Stomach (tissue), 9 donors: ENCODE data around the gene GMDS. TPM values are rescaled to one million over a fixed set of nuclear protein-coding genes. Genes with fewer than 3 reads are reported as not detected.

Experiments
- DNase-seq, 2 donors: peaks; one replicate each; pipeline versions ENCODE4 v3.0.0 to v3.0.0-alpha.2; 2013 to 2019
- H3K27ac ChIP-seq, 5 donors: fragments of 200-600 bp in 4 of 5; sonication (generic) in 4 of 5; one replicate each; pipeline ENCODE4 v1.5.1; 2013 to 2019; ENCODE audit warnings: mild to moderate bottlenecking in 1 of 5, moderate library complexity in 1 of 5
- H3K27me3 ChIP-seq, 3 donors: fragments of 200-600 bp; sonication (generic); one replicate each; pipeline ENCODE4 v1.5.1; 2017 to 2019; ENCODE audit warnings: mixed run types in 1 of 3
- H3K36me3 ChIP-seq, 4 donors: fragments of 200-600 bp; sonication (generic); 1 replicate in 3 of 4; 2 replicates in 1 of 4; pipeline ENCODE4 v1.5.1; 2016 to 2019
- H3K4me1 ChIP-seq, 4 donors: fragments of 200-600 bp; sonication (generic); one replicate each; pipeline ENCODE4 v1.5.1; 2016 to 2019
- H3K4me3 ChIP-seq, 4 donors: fragments of 200-600 bp; sonication (generic) in 3 of 4; one replicate each; pipeline ENCODE4 v1.5.1; 2016 to 2019; ENCODE audit warnings: mild to moderate bottlenecking in 1 of 4
- H3K9me3 ChIP-seq, 4 donors: fragments of 200-600 bp; sonication (generic); one replicate each; pipeline ENCODE4 v1.5.1; 2016 to 2019
- CTCF ChIP-seq, 7 experiments: fragments of 450-650 bp in 4 of 7; fragments of 200-600 bp in 3 of 7; sonication (generic) in 3 of 7; IDR thresholded peaks; one replicate each; pipeline ENCODE4 v1.5.1; 2016 to 2019; ENCODE audit warnings: antibody characterized with exemption in 7 of 7, control low read depth in 2 of 7, mild to moderate bottlenecking in 1 of 7
- EP300 ChIP-seq: sonication (generic); formaldehyde crosslinking; IDR thresholded peaks from one replicate; pipeline ENCODE4 v1.6.1; 2017; ENCODE audit warnings: antibody characterized with exemption
- POLR2A ChIP-seq, 4 donors: fragments of 450-650 bp; IDR thresholded peaks; one replicate each; pipeline ENCODE4 v1.6.1; 2016; ENCODE audit warnings: antibody characterized with exemption in 4 of 4, control low read depth in 2 of 4, mild to moderate bottlenecking in 1 of 4, moderate library complexity in 1 of 4
- POLR2AphosphoS5 ChIP-seq, 3 donors: sonication (generic); formaldehyde crosslinking; IDR thresholded peaks; one replicate each; pipeline ENCODE4 v1.6.1; 2016; ENCODE audit warnings: antibody characterized with exemption in 3 of 3
- WGBS, 5 donors: extraction: QIAGEN DNeasy Blood & Tissue Kit in 3 of 5; methylation state at CpG; one replicate each; pipeline versions ENCODE4 v1.1.5 to v1.1.7; 2013 to 2018; 5-methylcytosine and 5-hydroxymethylcytosine counted together
- intact Hi-C: fragments of 100-400 bp; cut with DNase I; formaldehyde crosslinking; loops from one replicate; pipeline ENCODE4 v1.15.1; 2023; ENCODE audit warnings: low total_unique reads
- polyA plus RNA-seq, 3 donors: library from polyadenylated mRNA; stranded (reverse); fragments of 200-250 nt; gene quantifications; one replicate each; pipeline ENCODE4 v1.2.3, GENCODE V29; 2013
- total RNA-seq, 5 donors: library from RNA; depleted of rRNA; stranded (reverse); fragments of >200 nt; gene quantifications; one replicate each; pipeline versions ENCODE4 v1.1.0 to v1.2.3, GENCODE V29; 2014 to 2016
- donor health status: healthy with polysubstance abuse.
- donor health status: Bipolar disorder and iron deficiency.
- donor health status: healthy.

GMDS gene
- total and polyA plus RNA-seq, 8 donors = 83.7 to 262 (median 121) TPM

- Histone ChIP-seq H3K36me3 (peaks cover 0 to 2% (median 0%) of the 10 kb centered on the region in 4 donors), H3K27me3 (no peaks in the 10 kb centered on the region), H3K4me3 (no peak overlapping the region), H3K4me1 (peaks cover 11 to 35% (median 26%) of the 10 kb centered on the region in 4 donors), H3K9me3 (no peaks in the 10 kb centered on the region), H3K27ac (no peak overlapping the region)
- intact Hi-C loops = no loop called here
- no peak for DNase-seq
- TF ChIP-seq EP300 = no peak
- TF ChIP-seq POLR2A (IDR thresholded peaks at IDR 0.05) = no peak
- no peak for TF ChIP-seq CTCF (IDR thresholded peaks at IDR 0.05)
- TF ChIP-seq POLR2AphosphoS5 (IDR thresholded peaks at IDR 0.05) = no peak
- WGBS, 5 donors = 75 to 87% (median 85%) methylated on average over 6 of the region's 6 CpGs
Observed at GRCh38 chr6:1763404-1763803, 482.0 kb downstream of the GMDS start.

GRCh38 chr6:1762203-1762602 is 483.2 kb downstream of the GMDS start:
- H3K36me3 ChIP-seq = peaks cover 0 to 5% (median 0%) of the 10 kb centered on the region in 4 donors
- intact Hi-C loops = no loop called here
- peak in 1 of 2 donors; percentile 70 for DNase-seq
- no peaks in the 10 kb centered on the region for H3K27me3 ChIP-seq
- 41 to 81% (median 49%) methylated on average over 9 of the region's 9 CpGs for WGBS, 5 donors
- TF ChIP-seq CTCF (IDR thresholded peaks at IDR 0.05) (no peak), POLR2AphosphoS5 (IDR thresholded peaks at IDR 0.05) (no peak), POLR2A (IDR thresholded peaks at IDR 0.05) (no peak), EP300 (no peak)
- peaks cover 7 to 26% (median 21%) of the 10 kb centered on the region in 4 donors for H3K4me1 ChIP-seq
- peak overlapping the region in 1 of 5 donors; percentile 55 for H3K27ac ChIP-seq
- H3K9me3 ChIP-seq = no peaks in the 10 kb centered on the region
- no peak overlapping the region for H3K4me3 ChIP-seq

- intact Hi-C loops = no loop called here
- no peak overlapping the region for H3K27ac ChIP-seq
- TF ChIP-seq POLR2AphosphoS5 (IDR thresholded peaks at IDR 0.05) (no peak), POLR2A (IDR thresholded peaks at IDR 0.05) (no peak), CTCF (IDR thresholded peaks at IDR 0.05) (no peak), EP300 (no peak)
- no peak for DNase-seq
- H3K9me3 ChIP-seq = no peaks in the 10 kb centered on the region
- peaks cover 0 to 9% (median 0%) of the 10 kb centered on the region in 4 donors for H3K36me3 ChIP-seq
- no peak overlapping the region for H3K4me3 ChIP-seq
- H3K27me3 ChIP-seq = no peaks in the 10 kb centered on the region
- peaks cover 6 to 19% (median 14%) of the 10 kb centered on the region in 4 donors for H3K4me1 ChIP-seq
- WGBS, 5 donors = 42 to 66% (median 51%) methylated on average over 4 of the region's 4 CpGs
Observed at GRCh38 chr6:1761477-1761877, 483.9 kb downstream of the GMDS start.

- intact Hi-C loops = no loop called here
- H3K4me1 ChIP-seq = peaks cover 6 to 13% (median 8%) of the 10 kb centered on the region in 4 donors
- H3K4me3 ChIP-seq = no peak overlapping the region
- H3K27ac ChIP-seq = no peak overlapping the region
- 82 to 92% (median 91%) methylated on average over 2 of the region's 2 CpGs for WGBS, 5 donors
- DNase-seq = no peak
- no peaks in the 10 kb centered on the region for H3K9me3 ChIP-seq
- H3K27me3 ChIP-seq = no peaks in the 10 kb centered on the region
- H3K36me3 ChIP-seq = peaks cover 0 to 10% (median 0%) of the 10 kb centered on the region in 4 donors
- TF ChIP-seq POLR2A (IDR thresholded peaks at IDR 0.05) = no peak
- TF ChIP-seq EP300 = no peak
- no peak for TF ChIP-seq CTCF (IDR thresholded peaks at IDR 0.05)
- TF ChIP-seq POLR2AphosphoS5 (IDR thresholded peaks at IDR 0.05) = no peak
Observed at GRCh38 chr6:1760876-1761275, 484.5 kb downstream of the GMDS start.
